ENCODE measurements around the gene WDR5. TPM values are rescaled to one million over a fixed set of nuclear protein-coding genes. Genes with fewer than 3 reads are reported as not detected.

WDR5 gene
- total and polyA plus RNA-seq, 2 experiments from 2014 or later, result 19.8 to 20.2 TPM

DNA sequence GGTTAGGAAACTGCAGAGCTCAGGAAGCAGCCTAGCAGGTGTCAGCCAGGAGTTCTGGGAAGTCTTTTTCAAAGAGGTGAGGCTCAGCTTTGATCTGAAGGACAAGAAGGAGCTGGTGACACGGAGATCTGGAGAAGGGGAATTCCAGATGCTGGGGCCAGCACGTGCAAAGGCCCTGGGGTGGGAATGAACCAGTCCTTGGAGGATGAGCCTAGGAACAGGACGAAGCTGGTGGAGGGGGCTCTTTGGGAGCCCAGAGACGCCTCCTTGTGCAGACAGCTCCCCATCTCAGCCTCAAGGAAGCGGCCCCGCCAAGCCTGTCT is 43.7 kb downstream of the WDR5 start:
- Histone ChIP-seq H3K9me3 (ENCODE audit: low read depth) (no peaks in the 10 kb centered on the region), H3K9me2 (replicated peaks; ENCODE audit: insufficient read depth) (no peaks in the 10 kb centered on the region), H2AFZ (no peak overlapping the region), H4K20me1 (ENCODE audit: insufficient read depth, poor library complexity, severe bottlenecking) (no peaks in the 10 kb centered on the region), H3K4me1 (ENCODE audit: insufficient read depth) (peaks cover 6% of the 10 kb centered on the region), H3K27ac (no peak overlapping the region), H3K36me3 (replicated peaks; ENCODE audit: insufficient read depth, low read depth) (no peaks in the 10 kb centered on the region), H3K79me2 (no peaks in the 10 kb centered on the region), H3K27me3 (no peaks in the 10 kb centered on the region), H3K4me3 (no peak overlapping the region), H3K4me2 (no peak overlapping the region)
- TF ChIP-seq EZH2 (IDR thresholded peaks at IDR 0.05; ENCODE audit: borderline replicate concordance) (no peak), EZH2phosphoT487 (IDR thresholded peaks at IDR 0.05; ENCODE audit: low read depth, severe bottlenecking, unreplicated experiment) (no peak)
- TF ChIP-seq, protein P1, sequence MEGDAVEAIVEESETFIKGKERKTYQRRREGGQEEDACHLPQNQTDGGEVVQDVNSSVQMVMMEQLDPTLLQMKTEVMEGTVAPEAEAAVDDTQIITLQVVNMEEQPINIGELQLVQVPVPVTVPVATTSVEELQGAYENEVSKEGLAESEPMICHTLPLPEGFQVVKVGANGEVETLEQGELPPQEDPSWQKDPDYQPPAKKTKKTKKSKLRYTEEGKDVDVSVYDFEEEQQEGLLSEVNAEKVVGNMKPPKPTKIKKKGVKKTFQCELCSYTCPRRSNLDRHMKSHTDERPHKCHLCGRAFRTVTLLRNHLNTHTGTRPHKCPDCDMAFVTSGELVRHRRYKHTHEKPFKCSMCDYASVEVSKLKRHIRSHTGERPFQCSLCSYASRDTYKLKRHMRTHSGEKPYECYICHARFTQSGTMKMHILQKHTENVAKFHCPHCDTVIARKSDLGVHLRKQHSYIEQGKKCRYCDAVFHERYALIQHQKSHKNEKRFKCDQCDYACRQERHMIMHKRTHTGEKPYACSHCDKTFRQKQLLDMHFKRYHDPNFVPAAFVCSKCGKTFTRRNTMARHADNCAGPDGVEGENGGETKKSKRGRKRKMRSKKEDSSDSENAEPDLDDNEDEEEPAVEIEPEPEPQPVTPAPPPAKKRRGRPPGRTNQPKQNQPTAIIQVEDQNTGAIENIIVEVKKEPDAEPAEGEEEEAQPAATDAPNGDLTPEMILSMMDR (IDR thresholded peaks at IDR 0.05; ENCODE audit: poor library complexity), result no peak
- no peak for DNase-seq (ENCODE audit: low spot score)
- 91% methylated on average over 6 of the region's 6 CpGs for WGBS (ENCODE audit: low lambda C conversion rate, missing lambda C conversion rate)

DNA sequence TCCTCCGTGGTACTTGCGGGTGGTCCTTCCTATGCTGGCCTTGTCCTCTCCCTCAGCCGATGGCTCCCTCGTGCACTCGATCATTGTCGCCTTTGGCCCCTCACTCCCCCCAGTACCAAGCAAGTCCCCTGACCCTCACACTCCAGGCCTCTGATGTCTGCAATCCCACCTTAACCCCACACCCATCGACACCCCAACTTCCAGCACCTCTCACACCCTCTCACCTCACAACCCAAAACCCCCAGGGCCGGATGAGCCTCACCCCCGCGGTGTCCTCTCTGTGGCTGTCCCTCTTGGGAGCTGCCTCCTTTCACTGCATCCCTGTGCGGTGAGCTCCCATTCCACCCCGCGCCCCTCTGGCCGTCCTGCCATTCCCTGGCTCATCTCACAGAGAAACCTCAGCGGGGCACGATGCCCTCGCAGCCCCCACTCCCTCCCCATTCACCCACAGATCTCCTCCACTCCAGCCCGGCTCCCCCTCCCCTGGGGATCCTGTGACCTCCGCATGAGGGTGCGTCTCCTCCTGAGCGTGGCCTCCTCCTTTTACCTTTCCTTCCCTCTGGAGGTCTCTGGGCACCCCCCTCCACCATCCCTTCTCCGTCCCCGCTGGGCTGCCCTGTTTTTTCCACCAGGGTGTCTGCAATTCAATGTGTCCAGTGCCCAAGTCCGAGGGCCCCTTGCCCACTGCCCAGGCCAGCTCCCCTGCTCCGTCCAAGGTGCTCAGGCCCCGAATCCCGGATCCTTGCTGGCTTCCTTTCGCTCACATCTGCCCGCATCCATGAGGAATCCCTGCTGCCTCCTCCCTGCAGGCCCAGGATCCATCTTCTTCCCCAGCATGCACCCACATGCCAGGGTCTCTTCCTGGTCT is 44.3 kb downstream of the WDR5 start:
- Histone ChIP-seq H3K4me3 (no peak overlapping the region), H4K20me1 (ENCODE audit: insufficient read depth, poor library complexity, severe bottlenecking) (no peaks in the 10 kb centered on the region), H3K36me3 (replicated peaks; ENCODE audit: insufficient read depth, low read depth) (no peaks in the 10 kb centered on the region), H3K27me3 (no peaks in the 10 kb centered on the region), H3K4me1 (ENCODE audit: insufficient read depth) (peaks cover 3% of the 10 kb centered on the region), H3K79me2 (no peaks in the 10 kb centered on the region), H3K9me2 (replicated peaks; ENCODE audit: insufficient read depth) (no peaks in the 10 kb centered on the region), H2AFZ (no peak overlapping the region), H3K4me2 (no peak overlapping the region), H3K9me3 (ENCODE audit: low read depth) (no peaks in the 10 kb centered on the region), H3K27ac (no peak overlapping the region)
- 95% methylated on average over 20 of the region's 29 CpGs for WGBS (ENCODE audit: low lambda C conversion rate, missing lambda C conversion rate)
- TF ChIP-seq, protein P1 (IDR thresholded peaks at IDR 0.05; ENCODE audit: poor library complexity), result no peak
- no peak for TF ChIP-seq EZH2 (IDR thresholded peaks at IDR 0.05; ENCODE audit: borderline replicate concordance)
- TF ChIP-seq EZH2phosphoT487 (IDR thresholded peaks at IDR 0.05; ENCODE audit: low read depth, severe bottlenecking, unreplicated experiment), result no peak
- no peak for DNase-seq (ENCODE audit: low spot score)

DNA sequence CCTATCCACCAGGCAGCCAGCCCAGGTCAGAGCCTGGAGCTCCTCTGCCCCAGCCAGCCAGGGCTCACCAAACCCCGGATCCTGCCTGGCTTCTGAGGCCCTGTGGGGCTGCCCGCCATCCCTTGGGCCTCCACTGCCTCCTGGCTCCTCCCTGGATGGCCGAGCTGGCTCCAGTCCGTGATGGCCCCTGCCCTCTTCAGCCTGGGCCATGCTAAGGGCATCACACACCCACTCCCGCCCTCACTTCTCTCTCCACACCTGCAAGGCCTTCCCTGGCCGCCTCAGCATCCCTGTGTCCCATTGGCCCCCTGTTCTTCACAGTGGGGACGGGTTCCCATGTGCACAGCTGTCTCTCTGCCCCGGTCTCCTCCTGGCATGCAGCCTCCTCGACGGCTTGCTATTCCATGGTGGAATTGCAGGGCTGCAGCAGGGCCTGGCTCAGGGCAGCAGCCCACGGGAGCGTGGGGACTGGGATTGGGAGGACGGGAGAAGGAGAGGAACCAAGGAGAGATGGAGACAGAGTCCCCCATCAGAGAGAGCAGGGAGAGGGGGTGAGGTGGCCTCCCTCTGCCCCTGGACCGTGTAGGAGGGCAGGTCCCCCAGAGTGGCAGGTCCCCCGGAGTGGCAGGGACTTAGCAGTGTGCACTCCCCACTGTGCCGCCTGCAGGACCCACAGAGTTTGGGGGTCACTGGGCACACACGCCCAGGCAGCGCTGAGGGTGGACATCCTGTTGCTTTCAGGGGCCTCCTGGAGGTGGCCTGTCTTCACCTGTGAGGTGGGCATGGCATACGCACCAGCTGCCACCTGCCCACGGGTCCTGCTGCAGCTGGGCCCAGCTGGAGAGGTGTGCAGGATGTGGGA is 45.1 kb downstream of the WDR5 start:
- TF ChIP-seq, protein P1 (IDR thresholded peaks at IDR 0.05; ENCODE audit: poor library complexity), result no peak
- TF ChIP-seq EZH2phosphoT487 (IDR thresholded peaks at IDR 0.05; ENCODE audit: low read depth, severe bottlenecking, unreplicated experiment) (no peak), EZH2 (IDR thresholded peaks at IDR 0.05; ENCODE audit: borderline replicate concordance) (no peak)
- no peaks in the 10 kb centered on the region for H3K27me3 ChIP-seq
- no peak overlapping the region for H3K4me3 ChIP-seq
- H3K4me2 ChIP-seq, result no peak overlapping the region
- no peak overlapping the region for H3K27ac ChIP-seq
- no peaks in the 10 kb centered on the region for H3K4me1 ChIP-seq (ENCODE audit: insufficient read depth)
- H3K9me2 ChIP-seq (replicated peaks; ENCODE audit: insufficient read depth), result no peaks in the 10 kb centered on the region
- no peaks in the 10 kb centered on the region for H3K79me2 ChIP-seq
- WGBS (ENCODE audit: low lambda C conversion rate, missing lambda C conversion rate), result 88% methylated on average over 20 of the region's 20 CpGs
- no peak for DNase-seq (ENCODE audit: low spot score)
- no peaks in the 10 kb centered on the region for H3K9me3 ChIP-seq (ENCODE audit: low read depth)
- H3K36me3 ChIP-seq (replicated peaks; ENCODE audit: insufficient read depth, low read depth), result no peaks in the 10 kb centered on the region
- H4K20me1 ChIP-seq (ENCODE audit: insufficient read depth, poor library complexity, severe bottlenecking), result no peaks in the 10 kb centered on the region
- no peak overlapping the region for H2AFZ ChIP-seq

Measured in hepatocyte (in vitro differentiated cells).